ENCODE data around the gene GPR68. TPM values are rescaled to one million over a fixed set of nuclear protein-coding genes. Genes with fewer than 3 reads are reported as not detected.
"Not testable (repeated sequence)": the region's sequence is repeated elsewhere in the genome, so short reads cannot be mapped to it uniquely, and the experiment has no call there.

GPR68 gene
- total RNA-seq, 2 donors from 2014 or later = 3.2 to 6.4 TPM

- DNase-seq (ENCODE audit: low spot score) = no peak
- intact Hi-C loops (cut with DNase I) = no loop called here
These were observed 13.0 kb upstream of the GPR68 start for GRCh38 chr14:91257328-91258010.

- no peak for DNase-seq (ENCODE audit: low spot score)
- intact Hi-C loops (cut with DNase I) = no loop called here
These were observed 12.2 kb upstream of the GPR68 start for GRCh38 chr14:91256661-91257060.

- no peak for DNase-seq (ENCODE audit: low spot score)
- intact Hi-C loops (cut with DNase I) = no loop called here
These were observed 10.7 kb upstream of the GPR68 start for GRCh38 chr14:91255026-91255695.

GRCh38 chr14:91254461-91254860, 10.0 kb upstream of the GPR68 start:
- intact Hi-C loops (cut with DNase I) = no loop called here

GRCh38 chr14:91253795-91254323, 9.4 kb upstream of the GPR68 start:
- intact Hi-C loops (cut with DNase I) = no loop called here
- DNase-seq (ENCODE audit: low spot score) = no peak

More at GRCh38 chr14:91254461-91254860, 10.0 kb upstream of the GPR68 start:
- DNase-seq (ENCODE audit: low spot score) = no peak

- DNase-seq (ENCODE audit: low spot score) = no peak
- intact Hi-C loops (cut with DNase I) = no loop called here
These were observed 8.6 kb upstream of the GPR68 start for GRCh38 chr14:91252871-91253794.

- intact Hi-C loops (cut with DNase I) = no loop called here
- no peak for DNase-seq (ENCODE audit: low spot score)
These were observed 6.4 kb upstream of the GPR68 start for GRCh38 chr14:91250912-91251311.

GRCh38 chr14:91249841-91250616, 5.5 kb upstream of the GPR68 start:
- intact Hi-C loops (cut with DNase I) = no loop called here
- DNase-seq (ENCODE audit: low spot score) = no peak

- intact Hi-C loops (cut with DNase I) = no loop called here
- no peak for DNase-seq (ENCODE audit: low spot score)
These were observed 1.7 kb upstream of the GPR68 start for GRCh38 chr14:91246051-91246852.

- intact Hi-C loops (cut with DNase I); DNase-seq (ENCODE audit: low spot score): not testable (repeated sequence)
These were observed 1.1 kb upstream of the GPR68 start for GRCh38 chr14:91245616-91246015.

GRCh38 chr14:91245029-91245428, 525 bp upstream of the GPR68 start:
- intact Hi-C loops (cut with DNase I) = no loop called here

GRCh38 chr14:91243074-91243471, 1.4 kb downstream of the GPR68 start:
- intact Hi-C loops (cut with DNase I) = no loop called here
- no peak for DNase-seq (ENCODE audit: low spot score)

More at GRCh38 chr14:91245029-91245428, 525 bp upstream of the GPR68 start:
- no peak for DNase-seq (ENCODE audit: low spot score)

GRCh38 chr14:91242635-91243034, 1.9 kb downstream of the GPR68 start:
- intact Hi-C loops (cut with DNase I) = no loop called here

GRCh38 chr14:91241863-91242262, 2.6 kb downstream of the GPR68 start:
- intact Hi-C loops (cut with DNase I) = no loop called here

More at GRCh38 chr14:91242635-91243034, 1.9 kb downstream of the GPR68 start:
- no peak for DNase-seq (ENCODE audit: low spot score)

GRCh38 chr14:91238661-91239060, 5.8 kb downstream of the GPR68 start:
- DNase-seq (ENCODE audit: low spot score) = no peak
- intact Hi-C loops (cut with DNase I) = no loop called here

More at GRCh38 chr14:91241863-91242262, 2.6 kb downstream of the GPR68 start:
- no peak for DNase-seq (ENCODE audit: low spot score)

GRCh38 chr14:91238085-91238484, 6.4 kb downstream of the GPR68 start:
- no peak for DNase-seq (ENCODE audit: low spot score)
- intact Hi-C loops (cut with DNase I) = no loop called here

- DNase-seq (ENCODE audit: low spot score) = no peak
- intact Hi-C loops (cut with DNase I) = no loop called here
These were observed 7.3 kb downstream of the GPR68 start for GRCh38 chr14:91237219-91237618.

GRCh38 chr14:91235841-91236240, 8.7 kb downstream of the GPR68 start:
- intact Hi-C loops (cut with DNase I) = no loop called here
- no peak for DNase-seq (ENCODE audit: low spot score)

Data from posterior vena cava (tissue), 2 donors.